NCI-H128 (cell line): Measurements from ENCODE around the gene AGFG1.

ENCODE experiments used
- DNase-seq: peaks from one replicate; lab custom pipeline; 2025; ENCODE audit not compliant: unreplicated experiment; lab: John Stamatoyannopoulos, UW

AGFG1 gene

DNA sequence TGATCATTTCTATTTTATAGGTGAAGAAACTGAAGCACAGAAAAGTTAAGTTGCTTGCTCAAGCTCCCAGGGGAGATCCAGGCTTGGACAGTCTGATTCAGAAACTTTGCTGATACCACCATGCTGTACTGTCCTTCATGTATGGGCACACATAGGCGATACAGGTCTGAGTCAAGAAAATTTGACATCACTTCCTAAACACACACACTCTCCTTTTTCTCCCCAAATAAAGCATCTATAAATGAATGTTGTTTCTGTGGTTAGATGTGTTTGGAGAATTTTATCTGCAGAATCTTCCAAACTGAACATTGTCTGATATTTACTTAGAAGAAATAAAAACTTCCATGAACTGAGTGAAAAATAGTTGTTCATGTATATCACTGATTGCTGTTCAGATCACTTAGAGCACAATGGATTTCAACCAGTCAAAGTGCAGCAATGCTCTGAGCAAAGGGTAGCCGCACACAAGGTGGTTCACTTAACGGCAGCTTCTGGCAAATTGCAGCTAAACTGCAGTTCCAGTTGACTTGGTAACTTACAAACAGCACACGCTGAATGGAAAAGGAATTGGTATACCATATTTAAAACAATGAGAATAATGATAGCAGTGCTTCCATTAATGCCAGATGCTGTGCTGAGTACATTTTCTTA is 10.0 kb upstream of the AGFG1 start:
- DNase-seq = no peak

DNA sequence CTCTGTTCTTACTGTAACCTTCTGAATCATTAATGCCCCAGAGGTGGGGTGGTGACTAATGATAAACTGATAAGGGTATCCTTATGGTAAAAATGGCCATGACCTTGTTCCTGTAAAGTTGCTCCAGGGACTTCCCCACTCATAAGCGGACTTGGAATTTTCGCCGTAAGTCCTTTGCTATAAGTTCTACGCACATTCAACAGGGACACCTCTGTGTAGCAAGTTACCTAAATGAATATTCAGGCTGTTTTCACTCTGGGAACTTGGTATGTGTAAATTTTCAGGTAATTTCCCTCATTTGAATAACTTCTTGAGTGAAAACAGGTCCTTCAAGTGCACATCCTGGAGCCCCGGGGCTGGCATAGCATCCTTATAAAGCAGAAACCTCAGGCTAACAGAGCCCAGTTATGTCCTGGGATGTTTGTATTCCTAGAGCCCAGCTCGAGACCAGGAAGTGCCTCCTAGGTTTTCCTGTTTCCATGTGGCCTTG is 9.4 kb upstream of the AGFG1 start:
- no peak for DNase-seq

- DNase-seq = no peak
Observed at GRCh38 chr2:227462972-227463931, 8.7 kb upstream of the AGFG1 start.

GRCh38 chr2:227464361-227464760 is 7.6 kb upstream of the AGFG1 start:
- no peak for DNase-seq

GRCh38 chr2:227464851-227465250 is 7.1 kb upstream of the AGFG1 start:
- no peak for DNase-seq

GRCh38 chr2:227466887-227467600 is 4.9 kb upstream of the AGFG1 start:
- no peak for DNase-seq

DNA sequence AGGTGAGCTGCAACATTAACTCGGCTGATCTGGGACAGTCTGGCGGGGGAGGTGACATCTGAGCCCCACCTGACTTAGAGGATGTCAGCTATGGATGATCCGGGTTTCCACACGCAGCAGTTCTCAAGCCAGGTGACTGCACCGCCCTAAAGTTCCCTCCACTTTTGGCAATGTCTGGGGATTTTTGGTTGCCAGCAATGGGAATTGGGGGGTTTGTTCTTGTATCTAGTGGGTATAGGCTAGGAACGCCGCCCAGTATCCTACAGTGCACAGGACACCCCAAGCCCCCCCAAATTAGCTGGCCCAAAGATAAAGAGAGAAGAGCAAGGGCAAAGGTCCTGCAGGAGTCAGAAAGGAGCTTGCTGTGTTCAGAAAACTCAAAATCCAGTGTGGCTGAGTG is 544 bp upstream of the AGFG1 start:
- DNase-seq = no peak

DNA sequence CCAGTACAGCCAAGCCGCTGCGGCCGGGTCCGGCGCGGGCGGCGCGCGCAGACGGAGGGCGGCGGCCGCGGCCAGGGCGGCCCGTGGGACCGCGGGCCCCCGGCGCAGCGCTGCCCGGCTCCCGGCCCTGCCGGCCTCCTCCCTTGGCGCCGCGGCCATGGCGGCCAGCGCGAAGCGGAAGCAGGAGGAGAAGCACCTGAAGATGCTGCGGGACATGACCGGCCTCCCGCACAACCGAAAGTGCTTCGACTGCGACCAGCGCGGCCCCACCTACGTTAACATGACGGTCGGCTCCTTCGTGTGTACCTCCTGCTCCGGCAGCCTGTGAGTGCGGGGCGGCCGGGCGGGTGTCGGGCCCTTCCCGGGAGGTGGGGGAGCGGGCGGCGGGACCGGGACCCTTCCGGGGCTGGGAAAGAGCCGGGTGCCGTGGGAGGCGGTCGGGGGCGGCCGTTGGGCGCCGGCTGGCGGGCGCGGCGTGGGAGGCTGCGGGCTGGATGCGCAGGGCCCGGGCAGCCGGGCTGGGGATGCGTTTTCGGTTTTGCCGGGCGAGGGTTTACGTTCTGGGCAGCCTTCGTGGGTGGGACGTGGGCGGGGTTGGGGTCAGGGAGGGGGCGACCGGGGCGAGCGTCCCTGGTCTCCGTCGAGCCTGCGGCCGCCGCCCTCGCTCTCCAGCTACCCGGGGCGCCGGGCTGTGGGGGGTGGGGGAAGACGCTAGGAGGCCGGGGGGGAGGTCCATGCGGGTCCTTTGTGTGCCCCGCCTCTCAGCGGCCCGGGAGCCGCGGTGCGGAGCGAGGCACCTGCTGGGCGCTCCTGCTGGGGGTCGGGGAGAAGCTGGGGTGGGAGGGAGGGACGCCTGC is 537 bp downstream of the AGFG1 start:
- no peak for DNase-seq

GRCh38 chr2:227473122-227473461 is 1.1 kb downstream of the AGFG1 start:
- no peak for DNase-seq

DNA sequence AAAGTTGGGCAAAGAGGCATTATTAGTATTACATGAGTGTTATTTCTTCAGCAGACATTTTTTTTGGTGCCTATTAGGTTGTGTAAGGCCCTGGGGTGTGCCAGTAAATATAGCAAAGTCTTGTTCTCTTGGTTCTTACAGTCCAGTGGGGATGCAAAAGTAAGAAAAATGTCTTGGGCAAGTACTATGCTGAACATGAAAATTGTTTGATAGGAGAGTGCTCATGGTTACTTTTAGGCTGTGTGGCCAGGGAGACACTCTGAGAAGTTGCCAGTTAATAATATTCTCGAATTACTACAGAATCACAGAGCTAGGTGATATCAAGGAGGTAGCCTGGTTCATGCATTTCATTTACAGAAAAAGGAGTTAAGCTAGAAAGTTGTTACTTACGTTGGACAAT is 1.9 kb downstream of the AGFG1 start:
- no peak for DNase-seq

DNA sequence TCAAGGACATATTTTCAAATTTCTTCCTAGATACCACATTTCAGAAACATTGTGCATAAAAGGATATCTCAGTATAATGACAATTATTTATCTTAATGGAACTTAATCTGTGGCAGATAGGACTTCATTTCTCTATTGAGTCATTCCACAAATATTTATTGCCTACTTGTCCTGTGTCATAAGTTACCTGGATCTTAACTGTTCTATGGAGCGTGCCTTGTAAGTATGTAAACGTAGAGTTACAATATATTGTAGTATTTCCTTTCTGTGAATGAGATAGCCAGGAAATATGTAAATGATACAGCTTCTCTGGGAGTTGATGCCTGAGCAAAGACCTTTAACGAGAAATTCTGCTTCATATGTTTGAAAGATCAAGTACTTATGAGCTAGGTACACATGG is 2.5 kb downstream of the AGFG1 start:
- DNase-seq = no peak

GRCh38 chr2:227477291-227477690 is 5.3 kb downstream of the AGFG1 start:
- no peak for DNase-seq

- no peak for DNase-seq
Observed at GRCh38 chr2:227479865-227480475, 8.0 kb downstream of the AGFG1 start.

DNA sequence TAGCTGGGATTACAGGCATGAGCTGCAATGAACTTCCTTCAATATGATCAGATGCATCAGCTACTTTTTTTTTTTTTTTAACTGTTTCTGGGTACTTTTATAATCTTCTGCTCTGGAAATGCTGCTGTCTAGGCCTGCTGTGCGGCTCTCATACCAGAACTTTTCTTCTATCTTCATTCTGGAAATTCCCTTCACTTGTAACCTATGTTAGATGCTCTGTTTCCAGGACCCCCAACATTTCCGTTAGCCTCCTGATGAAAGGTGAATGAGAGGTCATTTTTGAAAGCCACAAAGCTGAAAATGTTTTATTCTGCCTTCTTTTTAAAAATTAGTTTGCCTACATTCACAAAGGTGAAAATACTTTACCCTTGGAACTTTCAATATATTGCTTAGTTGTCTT is 8.6 kb downstream of the AGFG1 start:
- no peak for DNase-seq

GRCh38 chr2:227482638-227483340 is 10.8 kb downstream of the AGFG1 start:
- DNase-seq = no peak

DNA sequence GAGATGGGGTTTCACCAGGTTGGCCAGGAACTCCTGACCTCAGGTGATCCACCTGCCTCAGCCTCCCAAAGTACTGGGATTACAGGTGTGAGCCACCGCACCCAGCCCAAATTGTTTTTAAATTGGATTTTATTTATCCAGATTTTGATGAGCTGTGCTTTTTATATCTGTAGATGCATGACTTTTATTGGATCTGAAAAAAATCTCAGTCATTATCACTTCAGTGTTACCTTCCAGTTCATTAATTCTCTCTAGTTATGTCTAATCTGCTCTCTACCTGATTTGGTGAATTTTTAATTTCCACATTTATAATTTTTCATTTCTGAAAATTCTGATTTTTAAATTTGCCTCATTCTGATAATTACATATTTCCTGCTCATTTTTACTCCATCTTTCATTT is 13.5 kb downstream of the AGFG1 start:
- no peak for DNase-seq

- DNase-seq = no peak
Observed at GRCh38 chr2:227486688-227487087, 14.7 kb downstream of the AGFG1 start.

GRCh38 chr2:227488045-227488444 is 16.1 kb downstream of the AGFG1 start:
- no peak for DNase-seq

GRCh38 chr2:227491386-227491785 is 19.4 kb downstream of the AGFG1 start:
- DNase-seq = no peak

GRCh38 chr2:227493524-227493923 is 21.6 kb downstream of the AGFG1 start:
- no peak for DNase-seq
